ENCODE data around the gene ERP27. TPM values are rescaled to one million over a fixed set of nuclear protein-coding genes. Genes with fewer than 3 reads are reported as not detected.

ERP27 gene
- polyA plus RNA-seq, 1 donor, result 33.3 TPM

GRCh38 chr12:14905269-14906004, 32.9 kb downstream of the ERP27 start:
- Histone ChIP-seq H3K4me3 (ENCODE audit: low read length) (no peak overlapping the region), H3K27me3 (ENCODE audit: control insufficient read depth, insufficient read depth, low read length) (no peaks in the 10 kb centered on the region), H3K36me3 (ENCODE audit: control insufficient read depth, insufficient read depth, low read length) (no peaks in the 10 kb centered on the region), H3K27ac (ENCODE audit: low read length) (no peak overlapping the region), H3K4me1 (ENCODE audit: control insufficient read depth, insufficient read depth, low read length) (no peaks in the 10 kb centered on the region), H3K9me3 (ENCODE audit: control insufficient read depth, low read depth, low read length) (peaks cover under 1% of the 10 kb centered on the region)
- no CpG with 5 or more reads among the region's 5 CpGs for WGBS (ENCODE audit: insufficient coverage, low lambda C conversion rate)
- no peak for DNase-seq

DNA sequence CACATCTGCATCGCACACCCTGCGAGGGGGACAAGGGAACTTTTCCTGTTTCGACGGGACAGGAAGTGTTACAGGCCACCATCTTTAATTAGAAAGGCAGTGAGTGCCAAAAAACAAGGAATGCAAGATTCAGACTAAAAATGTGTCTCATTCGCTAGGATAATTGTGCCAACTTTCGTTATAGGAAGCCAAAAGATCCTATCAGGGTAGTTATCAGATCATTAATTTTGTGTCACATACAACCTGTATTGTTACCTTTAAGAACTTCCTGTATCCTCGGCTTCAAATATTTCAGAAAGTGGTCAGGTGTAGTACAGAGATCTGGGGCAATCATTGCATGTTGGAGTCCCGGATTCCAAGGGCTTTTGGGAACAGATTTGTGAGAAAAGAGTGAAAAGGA, 33.5 kb downstream of the ERP27 start:
- Histone ChIP-seq H3K36me3 (ENCODE audit: control insufficient read depth, insufficient read depth, low read length) (no peaks in the 10 kb centered on the region), H3K27me3 (ENCODE audit: control insufficient read depth, insufficient read depth, low read length) (no peaks in the 10 kb centered on the region), H3K4me3 (ENCODE audit: low read length) (no peak overlapping the region), H3K4me1 (ENCODE audit: control insufficient read depth, insufficient read depth, low read length) (no peaks in the 10 kb centered on the region), H3K27ac (ENCODE audit: low read length) (no peak overlapping the region), H3K9me3 (ENCODE audit: control insufficient read depth, low read depth, low read length) (no peaks in the 10 kb centered on the region)
- DNase-seq, result no peak
- 100% methylated on average over 2 of the region's 8 CpGs for WGBS (ENCODE audit: insufficient coverage, low lambda C conversion rate)

- H3K4me1 ChIP-seq (ENCODE audit: control insufficient read depth, insufficient read depth, low read length), result no peaks in the 10 kb centered on the region
- no peaks in the 10 kb centered on the region for H3K27me3 ChIP-seq (ENCODE audit: control insufficient read depth, insufficient read depth, low read length)
- whole genome bisulfite sequencing (ENCODE audit: insufficient coverage, low lambda C conversion rate), result 96% methylated on average over 3 of the region's 5 CpGs
- no peaks in the 10 kb centered on the region for H3K9me3 ChIP-seq (ENCODE audit: control insufficient read depth, low read depth, low read length)
- DNase-seq, result no peak
- no peak overlapping the region for H3K4me3 ChIP-seq (ENCODE audit: low read length)
- no peak overlapping the region for H3K27ac ChIP-seq (ENCODE audit: low read length)
- H3K36me3 ChIP-seq (ENCODE audit: control insufficient read depth, insufficient read depth, low read length), result no peaks in the 10 kb centered on the region
These were observed 34.8 kb downstream of the ERP27 start for GRCh38 chr12:14903386-14904098.

GRCh38 chr12:14902465-14902864, 35.9 kb downstream of the ERP27 start:
- no peak for DNase-seq
- no peak overlapping the region for H3K4me3 ChIP-seq (ENCODE audit: low read length)
- no peaks in the 10 kb centered on the region for H3K36me3 ChIP-seq (ENCODE audit: control insufficient read depth, insufficient read depth, low read length)
- H3K27me3 ChIP-seq (ENCODE audit: control insufficient read depth, insufficient read depth, low read length), result no peaks in the 10 kb centered on the region
- no CpG with 5 or more reads among the region's 2 CpGs for WGBS (ENCODE audit: insufficient coverage, low lambda C conversion rate)
- H3K27ac ChIP-seq (ENCODE audit: low read length), result no peak overlapping the region
- no peaks in the 10 kb centered on the region for H3K4me1 ChIP-seq (ENCODE audit: control insufficient read depth, insufficient read depth, low read length)
- no peaks in the 10 kb centered on the region for H3K9me3 ChIP-seq (ENCODE audit: control insufficient read depth, low read depth, low read length)

DNA sequence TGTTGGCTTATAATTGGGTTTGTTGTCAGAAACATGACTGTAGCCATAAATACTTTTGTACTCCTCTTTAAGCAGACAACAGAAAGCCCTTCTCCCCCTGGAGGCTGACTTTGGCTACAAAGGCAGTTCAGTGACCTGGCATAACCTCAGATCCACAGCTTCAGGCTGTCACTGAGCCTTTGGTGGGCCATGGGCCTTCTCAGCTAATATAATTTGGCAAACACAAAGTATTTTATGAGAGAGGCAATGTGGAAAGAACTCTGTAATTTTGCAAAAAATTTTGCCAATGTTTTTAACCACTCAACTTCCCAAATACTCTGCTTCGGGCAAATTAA, 37.1 kb downstream of the ERP27 start:
- Histone ChIP-seq H3K27me3 (ENCODE audit: control insufficient read depth, insufficient read depth, low read length) (no peaks in the 10 kb centered on the region), H3K4me3 (ENCODE audit: low read length) (no peak overlapping the region), H3K27ac (ENCODE audit: low read length) (no peak overlapping the region), H3K4me1 (ENCODE audit: control insufficient read depth, insufficient read depth, low read length) (no peaks in the 10 kb centered on the region), H3K36me3 (ENCODE audit: control insufficient read depth, insufficient read depth, low read length) (no peaks in the 10 kb centered on the region), H3K9me3 (ENCODE audit: control insufficient read depth, low read depth, low read length) (no peaks in the 10 kb centered on the region)
- WGBS (ENCODE audit: insufficient coverage, low lambda C conversion rate), result 100% methylated on average over 1 of the region's 1 CpG
- DNase-seq, result no peak

DNA sequence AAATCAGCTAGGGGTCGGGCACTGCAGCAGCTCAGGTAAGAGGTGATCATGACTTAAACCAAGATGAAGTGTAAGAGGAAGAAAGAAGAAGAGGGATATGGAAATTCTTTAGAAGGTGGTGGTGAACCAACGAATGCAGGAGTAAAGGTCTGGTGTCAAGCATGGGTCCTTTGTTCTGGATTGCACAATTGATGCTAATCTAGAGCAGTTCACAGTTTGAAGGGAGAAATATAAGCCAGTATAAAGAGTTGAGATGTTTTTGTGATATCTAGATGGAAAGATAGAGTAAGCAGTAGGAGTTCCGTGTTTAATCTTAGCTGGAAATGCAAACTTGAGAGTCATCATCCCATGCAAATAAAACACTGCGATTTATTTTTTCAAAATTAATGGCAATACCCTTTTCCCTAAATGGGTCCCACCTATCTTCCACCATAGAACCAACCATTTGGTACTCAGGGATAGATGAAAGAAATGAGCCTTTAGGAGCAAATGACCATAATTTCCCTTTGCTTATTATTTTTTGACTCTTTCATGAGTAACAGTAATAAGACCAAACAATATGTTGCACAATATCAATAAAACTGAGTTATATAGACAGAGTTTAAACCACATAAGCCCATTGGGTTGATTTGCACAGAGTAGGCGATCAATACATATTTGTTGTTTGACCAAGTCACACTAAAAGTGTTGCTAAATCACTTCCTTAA, 37.7 kb downstream of the ERP27 start:
- WGBS (ENCODE audit: insufficient coverage, low lambda C conversion rate), result 65% methylated on average over 2 of the region's 5 CpGs
- H3K27ac ChIP-seq (ENCODE audit: low read length), result no peak overlapping the region

GRCh38 chr12:14896521-14897169, 41.7 kb downstream of the ERP27 start:
- H3K27me3 ChIP-seq (ENCODE audit: control insufficient read depth, insufficient read depth, low read length), result no peaks in the 10 kb centered on the region
- no peak overlapping the region for H3K4me3 ChIP-seq (ENCODE audit: low read length)
- H3K9me3 ChIP-seq (ENCODE audit: control insufficient read depth, low read depth, low read length), result no peaks in the 10 kb centered on the region
- no CpG with 5 or more reads among the region's 7 CpGs for WGBS (ENCODE audit: insufficient coverage, low lambda C conversion rate)
- no peaks in the 10 kb centered on the region for H3K36me3 ChIP-seq (ENCODE audit: control insufficient read depth, insufficient read depth, low read length)
- no peak overlapping the region for H3K27ac ChIP-seq (ENCODE audit: low read length)
- DNase-seq, result no peak
- no peaks in the 10 kb centered on the region for H3K4me1 ChIP-seq (ENCODE audit: control insufficient read depth, insufficient read depth, low read length)

More for the DNA sequence above, 37.7 kb downstream of the ERP27 start:
- H3K4me1 ChIP-seq (ENCODE audit: control insufficient read depth, insufficient read depth, low read length), result no peaks in the 10 kb centered on the region
- no peaks in the 10 kb centered on the region for H3K27me3 ChIP-seq (ENCODE audit: control insufficient read depth, insufficient read depth, low read length)
- H3K9me3 ChIP-seq (ENCODE audit: control insufficient read depth, low read depth, low read length), result no peaks in the 10 kb centered on the region
- no peak overlapping the region for H3K4me3 ChIP-seq (ENCODE audit: low read length)
- no peak for DNase-seq
- no peaks in the 10 kb centered on the region for H3K36me3 ChIP-seq (ENCODE audit: control insufficient read depth, insufficient read depth, low read length)

DNA sequence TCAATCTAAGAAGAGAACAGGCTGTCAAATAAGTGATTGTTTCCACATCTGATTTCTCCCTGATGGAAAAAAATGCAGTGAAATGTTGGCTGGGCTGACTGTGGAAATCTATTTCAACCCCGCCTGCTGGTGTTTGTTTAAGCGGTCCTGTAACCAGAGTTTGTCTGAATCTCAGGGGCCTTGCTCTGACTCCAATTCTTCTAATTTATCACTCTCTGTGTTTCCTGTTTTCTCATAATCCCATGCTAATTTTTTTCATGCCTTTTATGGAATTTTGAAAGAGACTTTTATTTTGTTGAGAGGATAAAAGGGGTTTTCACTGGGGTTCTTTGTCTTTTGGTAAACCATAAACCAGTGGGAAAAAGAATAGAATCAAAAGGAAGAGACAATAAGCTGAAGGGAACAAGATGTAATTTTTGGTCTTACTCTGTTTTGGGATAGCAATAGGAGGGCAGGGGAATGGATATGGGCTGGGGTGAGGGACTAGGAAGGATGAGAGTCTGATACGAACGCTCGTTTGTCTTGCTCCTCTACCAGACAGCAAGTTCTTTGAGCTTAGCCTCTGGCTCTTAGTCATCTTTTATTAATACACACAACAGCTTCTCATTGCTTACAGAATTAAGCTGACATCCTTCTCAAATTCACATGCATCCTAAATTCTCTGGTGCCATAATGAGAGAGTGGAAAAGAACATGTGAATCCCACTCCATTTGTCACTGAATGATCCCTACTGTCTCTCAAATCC, 44.7 kb downstream of the ERP27 start:
- H3K36me3 ChIP-seq (ENCODE audit: control insufficient read depth, insufficient read depth, low read length), result no peaks in the 10 kb centered on the region
- WGBS (ENCODE audit: insufficient coverage, low lambda C conversion rate), result no CpG with 5 or more reads among the region's 5 CpGs
- no peaks in the 10 kb centered on the region for H3K4me1 ChIP-seq (ENCODE audit: control insufficient read depth, insufficient read depth, low read length)
- H3K9me3 ChIP-seq (ENCODE audit: control insufficient read depth, low read depth, low read length), result no peaks in the 10 kb centered on the region
- no peak overlapping the region for H3K27ac ChIP-seq (ENCODE audit: low read length)
- no peak for DNase-seq
- peaks cover 5% of the 10 kb centered on the region for H3K27me3 ChIP-seq (ENCODE audit: control insufficient read depth, insufficient read depth, low read length)
- no peak overlapping the region for H3K4me3 ChIP-seq (ENCODE audit: low read length)

DNA sequence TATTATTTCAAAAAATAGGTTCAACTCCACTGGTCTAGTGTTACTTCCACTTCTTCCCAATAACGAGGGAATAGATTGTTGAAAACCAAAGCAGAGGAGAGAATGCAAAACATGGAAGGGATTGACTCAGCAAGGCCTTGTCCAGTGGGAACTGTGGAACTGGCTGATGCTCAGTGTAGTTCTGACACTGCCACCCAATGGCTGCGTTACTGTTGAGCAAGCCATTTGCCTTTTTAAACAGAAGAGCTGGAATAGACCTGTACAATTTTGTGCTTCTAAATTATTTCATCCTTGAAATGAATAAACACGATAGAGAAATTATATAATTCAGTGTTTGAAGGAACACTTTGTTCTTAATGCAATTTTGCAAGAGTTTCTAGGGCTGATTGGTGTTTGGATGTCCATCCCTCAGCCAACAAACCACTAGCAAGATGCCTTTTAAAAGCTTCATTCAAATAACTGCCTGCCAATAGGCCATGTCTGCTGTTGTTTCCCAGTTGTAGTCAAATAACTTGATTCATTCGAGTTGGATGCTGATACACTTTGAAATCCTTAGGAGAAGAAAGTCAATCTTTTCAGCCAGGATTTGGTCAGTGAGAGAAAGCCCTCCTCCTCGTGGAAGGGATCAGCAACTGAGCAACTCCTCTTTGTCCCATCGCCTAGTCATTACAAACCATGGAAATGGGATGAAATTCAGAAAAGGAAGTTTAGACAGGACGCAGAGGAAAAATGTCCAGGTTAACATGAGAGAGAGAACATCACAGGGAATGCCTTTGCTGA, 45.4 kb downstream of the ERP27 start:
- DNase-seq, result no peak
- Histone ChIP-seq H3K36me3 (ENCODE audit: control insufficient read depth, insufficient read depth, low read length) (no peaks in the 10 kb centered on the region), H3K4me1 (ENCODE audit: control insufficient read depth, insufficient read depth, low read length) (no peaks in the 10 kb centered on the region), H3K27ac (ENCODE audit: low read length) (no peak overlapping the region), H3K27me3 (ENCODE audit: control insufficient read depth, insufficient read depth, low read length) (peaks cover 6% of the 10 kb centered on the region), H3K4me3 (ENCODE audit: low read length) (no peak overlapping the region), H3K9me3 (ENCODE audit: control insufficient read depth, low read depth, low read length) (no peaks in the 10 kb centered on the region)
- WGBS (ENCODE audit: insufficient coverage, low lambda C conversion rate), result 20% methylated on average over 1 of the region's 7 CpGs

Measured in large intestine (tissue), 3 donors.